ENCODE measurements around the gene UPK3BL1.
"Not testable (repeated sequence)": the region's sequence is repeated elsewhere in the genome, so short reads cannot be mapped to it uniquely, and the experiment has no call there.

DNA sequence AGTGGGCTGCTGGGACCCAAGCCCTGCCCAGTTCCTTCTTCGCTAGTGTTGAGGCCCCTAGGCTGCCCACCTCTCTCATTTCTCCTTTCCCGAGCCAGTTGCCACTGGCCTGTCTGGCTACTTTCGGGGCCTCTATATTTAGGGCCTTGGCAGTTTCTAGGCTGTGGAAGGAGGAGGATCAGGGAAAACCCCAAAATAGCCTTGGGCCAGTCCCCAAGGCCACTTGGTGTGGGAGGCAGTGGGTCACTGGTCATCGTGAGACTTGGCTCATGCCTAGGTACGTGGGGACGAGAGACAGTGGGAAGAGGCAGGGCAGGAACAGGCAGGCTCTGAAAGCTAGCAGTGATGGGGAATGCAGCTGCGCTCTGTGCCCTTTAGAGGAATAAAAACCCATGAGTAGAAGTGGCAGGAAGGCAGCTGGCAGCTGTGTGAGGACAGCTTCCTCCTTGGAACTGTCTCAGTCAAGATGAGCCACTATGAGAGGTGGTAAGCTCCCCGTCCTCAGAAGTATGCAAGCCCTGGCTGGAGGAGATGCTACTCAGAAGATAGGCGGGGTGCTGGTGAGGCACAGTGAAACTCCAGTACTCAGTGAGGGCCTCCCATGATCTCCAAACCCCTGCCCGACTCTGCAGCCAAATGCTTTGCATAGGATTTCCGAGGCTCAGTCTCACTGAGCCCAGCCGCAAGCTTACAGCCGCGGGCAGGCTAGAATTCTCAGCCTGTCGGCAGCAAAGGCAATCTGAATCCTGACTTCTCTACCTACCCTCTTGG lies 28.8 kb downstream of the UPK3BL1 start:
- TF ChIP-seq CTCF (conservative IDR thresholded peaks at IDR 0.05; ENCODE audit: low read depth, low read length): not testable (repeated sequence)
- TF ChIP-seq, protein P1, sequence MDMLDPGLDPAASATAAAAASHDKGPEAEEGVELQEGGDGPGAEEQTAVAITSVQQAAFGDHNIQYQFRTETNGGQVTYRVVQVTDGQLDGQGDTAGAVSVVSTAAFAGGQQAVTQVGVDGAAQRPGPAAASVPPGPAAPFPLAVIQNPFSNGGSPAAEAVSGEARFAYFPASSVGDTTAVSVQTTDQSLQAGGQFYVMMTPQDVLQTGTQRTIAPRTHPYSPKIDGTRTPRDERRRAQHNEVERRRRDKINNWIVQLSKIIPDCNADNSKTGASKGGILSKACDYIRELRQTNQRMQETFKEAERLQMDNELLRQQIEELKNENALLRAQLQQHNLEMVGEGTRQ (IDR thresholded peaks at IDR 0.05; ENCODE audit: low read depth, low read length): not testable (repeated sequence)

All from IMR-90 (cell line).